Loucy (cell line): ENCODE data around the gene RHEB.

Experiments used
- EZH2phosphoT487 ChIP-seq: fragments of 200-600 bp; IDR thresholded peaks from 2 replicates; pipeline ENCODE4 v1.6.1; 2018; ENCODE audit warnings: antibody characterized with exemption, mild to moderate bottlenecking, moderate library complexity, borderline replicate concordance
- TF ChIP-seq, protein P1 (sequence below): fragments of 200-600 bp; sonication (generic); conservative IDR thresholded peaks from 2 replicates; pipeline ENCODE4 v1.5.1; 2014; ENCODE audit warnings: mild to moderate bottlenecking, antibody characterized with exemption, low read length

DNA sequence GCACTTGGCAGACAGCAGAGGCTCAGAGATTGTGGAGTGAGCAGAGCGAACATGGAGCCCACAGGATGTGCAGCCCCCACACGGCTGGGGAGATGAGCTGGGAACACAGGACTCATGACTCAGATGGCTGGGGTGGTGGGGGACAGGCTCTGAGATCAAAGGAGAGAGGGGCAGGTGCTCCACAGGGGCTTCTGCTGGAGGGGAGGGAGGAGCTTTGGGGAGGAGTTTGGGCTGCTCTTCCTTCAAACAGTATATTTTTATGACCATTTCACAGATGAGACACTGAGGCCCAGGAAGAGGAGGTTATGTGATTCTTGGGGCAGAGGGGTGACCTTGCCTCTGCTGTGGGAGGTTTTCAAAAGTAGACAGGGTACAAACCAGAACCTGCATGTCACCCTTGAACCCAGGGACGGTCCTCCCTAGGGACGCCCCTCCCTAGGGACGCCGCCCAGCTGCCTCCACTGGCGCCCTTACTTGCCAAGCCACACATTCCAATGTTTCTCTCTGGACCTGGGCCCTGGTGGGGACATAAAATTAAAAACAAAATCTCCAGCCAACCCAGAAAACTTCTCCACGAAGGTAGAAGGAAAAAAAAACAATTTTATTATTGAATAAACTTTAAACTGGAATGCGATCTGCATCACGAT is 78.8 kb downstream of the RHEB start:
- TF ChIP-seq, protein P1, sequence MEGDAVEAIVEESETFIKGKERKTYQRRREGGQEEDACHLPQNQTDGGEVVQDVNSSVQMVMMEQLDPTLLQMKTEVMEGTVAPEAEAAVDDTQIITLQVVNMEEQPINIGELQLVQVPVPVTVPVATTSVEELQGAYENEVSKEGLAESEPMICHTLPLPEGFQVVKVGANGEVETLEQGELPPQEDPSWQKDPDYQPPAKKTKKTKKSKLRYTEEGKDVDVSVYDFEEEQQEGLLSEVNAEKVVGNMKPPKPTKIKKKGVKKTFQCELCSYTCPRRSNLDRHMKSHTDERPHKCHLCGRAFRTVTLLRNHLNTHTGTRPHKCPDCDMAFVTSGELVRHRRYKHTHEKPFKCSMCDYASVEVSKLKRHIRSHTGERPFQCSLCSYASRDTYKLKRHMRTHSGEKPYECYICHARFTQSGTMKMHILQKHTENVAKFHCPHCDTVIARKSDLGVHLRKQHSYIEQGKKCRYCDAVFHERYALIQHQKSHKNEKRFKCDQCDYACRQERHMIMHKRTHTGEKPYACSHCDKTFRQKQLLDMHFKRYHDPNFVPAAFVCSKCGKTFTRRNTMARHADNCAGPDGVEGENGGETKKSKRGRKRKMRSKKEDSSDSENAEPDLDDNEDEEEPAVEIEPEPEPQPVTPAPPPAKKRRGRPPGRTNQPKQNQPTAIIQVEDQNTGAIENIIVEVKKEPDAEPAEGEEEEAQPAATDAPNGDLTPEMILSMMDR, result no peak
- TF ChIP-seq EZH2phosphoT487, result no peak
